ENCODE results near the gene ADSS1.

DNA sequence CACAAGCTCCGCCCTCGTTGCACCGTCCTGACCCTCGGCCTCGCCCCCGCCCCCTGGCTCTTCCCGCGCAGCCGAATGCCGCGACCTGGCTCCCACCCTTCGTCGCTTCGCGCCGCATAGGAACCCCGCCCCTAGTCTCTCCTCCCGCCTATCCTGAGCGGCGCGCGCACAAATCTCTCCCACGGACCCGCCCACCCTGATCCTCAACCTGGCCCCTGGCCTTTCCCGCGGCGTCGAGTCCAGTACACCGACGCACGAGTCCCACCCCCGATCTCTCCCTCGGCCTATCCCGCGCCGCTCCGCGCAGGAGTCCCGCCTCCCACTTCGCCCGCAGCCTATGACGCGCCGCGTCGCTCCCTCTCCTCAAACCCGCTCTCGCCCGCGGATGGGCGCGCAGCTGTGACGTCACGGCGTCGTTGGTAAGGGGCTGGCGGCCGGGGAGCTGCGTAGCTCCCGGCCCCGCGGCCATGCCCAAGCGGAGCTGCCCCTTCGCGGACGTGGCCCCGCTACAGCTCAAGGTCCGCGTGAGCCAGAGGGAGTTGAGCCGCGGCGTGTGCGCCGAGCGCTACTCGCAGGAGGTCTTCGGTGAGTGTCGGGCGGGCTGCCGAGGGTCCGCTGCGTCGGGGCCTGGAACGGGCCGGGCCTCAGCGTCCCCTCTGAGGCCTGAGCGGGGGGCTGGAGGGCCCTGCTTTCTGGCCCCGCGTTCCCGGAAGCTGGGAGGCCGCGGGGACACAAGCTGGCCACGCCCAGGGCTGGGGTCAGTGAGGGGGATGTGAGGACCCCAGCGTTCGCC lies 28.9 kb downstream of the ADSS1 start, which contains the start of gene SIVA1:
- TF ChIP-seq, protein P1, sequence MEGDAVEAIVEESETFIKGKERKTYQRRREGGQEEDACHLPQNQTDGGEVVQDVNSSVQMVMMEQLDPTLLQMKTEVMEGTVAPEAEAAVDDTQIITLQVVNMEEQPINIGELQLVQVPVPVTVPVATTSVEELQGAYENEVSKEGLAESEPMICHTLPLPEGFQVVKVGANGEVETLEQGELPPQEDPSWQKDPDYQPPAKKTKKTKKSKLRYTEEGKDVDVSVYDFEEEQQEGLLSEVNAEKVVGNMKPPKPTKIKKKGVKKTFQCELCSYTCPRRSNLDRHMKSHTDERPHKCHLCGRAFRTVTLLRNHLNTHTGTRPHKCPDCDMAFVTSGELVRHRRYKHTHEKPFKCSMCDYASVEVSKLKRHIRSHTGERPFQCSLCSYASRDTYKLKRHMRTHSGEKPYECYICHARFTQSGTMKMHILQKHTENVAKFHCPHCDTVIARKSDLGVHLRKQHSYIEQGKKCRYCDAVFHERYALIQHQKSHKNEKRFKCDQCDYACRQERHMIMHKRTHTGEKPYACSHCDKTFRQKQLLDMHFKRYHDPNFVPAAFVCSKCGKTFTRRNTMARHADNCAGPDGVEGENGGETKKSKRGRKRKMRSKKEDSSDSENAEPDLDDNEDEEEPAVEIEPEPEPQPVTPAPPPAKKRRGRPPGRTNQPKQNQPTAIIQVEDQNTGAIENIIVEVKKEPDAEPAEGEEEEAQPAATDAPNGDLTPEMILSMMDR (IDR thresholded peaks at IDR 0.05), result peak in 2 of 6 experiments; percentile 23 to 25
- peak in 3 of 4 donors; percentile 62 to 88 (median 87) for TF ChIP-seq POLR2A (IDR thresholded peaks at IDR 0.05)

Data from esophagus squamous epithelium (tissue), 4 donors.